ENCODE measurements around the gene SEMA4D.
"Not testable (repeated sequence)": the region's sequence is repeated elsewhere in the genome, so short reads cannot be mapped to it uniquely, and the experiment has no call there.

Gene SEMA4D

GRCh38 chr9:89345476-89345875 is 152.4 kb downstream of the SEMA4D start:
- peaks cover 97% of the 10 kb centered on the region for H3K36me3 Mint-ChIP-seq (ENCODE audit: low read depth)

GRCh38 chr9:89343812-89344211 is 154.1 kb downstream of the SEMA4D start:
- H3K36me3 Mint-ChIP-seq (ENCODE audit: low read depth) = peaks cover 93% of the 10 kb centered on the region
- H3K27ac Mint-ChIP-seq; H3K4me1 Mint-ChIP-seq; H3K4me3 Mint-ChIP-seq; H3K9me3 Mint-ChIP-seq; DNase-seq; H3K27me3 Mint-ChIP-seq (ENCODE audit: low read depth, poor library complexity): not testable (repeated sequence)

More at GRCh38 chr9:89345476-89345875, 152.4 kb downstream of the SEMA4D start:
- Mint-ChIP-seq H3K4me1 (no peaks in the 10 kb centered on the region), H3K4me3 (no peak overlapping the region), H3K27me3 (ENCODE audit: low read depth, poor library complexity) (no peaks in the 10 kb centered on the region), H3K9me3 (peaks cover 5% of the 10 kb centered on the region), H3K27ac (peak overlapping the region; percentile 70)
- no peak for DNase-seq
- no peak for TF ChIP-seq CTCF (IDR thresholded peaks at IDR 0.05)

DNA sequence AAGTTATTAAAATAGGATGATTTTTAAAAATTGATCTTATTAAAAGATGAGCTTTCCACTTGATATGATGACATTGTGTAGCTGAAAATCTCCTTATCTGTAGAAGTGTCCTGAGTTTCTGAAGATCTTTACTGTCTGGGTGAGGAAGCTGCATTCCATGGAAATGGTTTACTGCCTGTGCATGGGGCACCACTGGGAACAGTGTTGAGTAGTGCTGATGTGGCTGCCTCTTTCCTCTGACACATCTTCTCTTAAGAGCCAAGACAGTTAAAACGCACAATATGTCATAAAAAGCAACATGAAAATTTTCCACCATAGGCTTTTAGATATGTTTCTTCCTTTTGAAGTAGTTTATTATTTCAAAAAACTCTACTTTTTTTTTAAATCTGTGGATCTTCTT is 155.0 kb downstream of the SEMA4D start:
- TF ChIP-seq CTCF (IDR thresholded peaks at IDR 0.05) = no peak
- Mint-ChIP-seq H3K4me1 (no peaks in the 10 kb centered on the region), H3K9me3 (peaks cover 5% of the 10 kb centered on the region), H3K27me3 (ENCODE audit: low read depth, poor library complexity) (no peaks in the 10 kb centered on the region), H3K36me3 (ENCODE audit: low read depth) (peaks cover 92% of the 10 kb centered on the region), H3K4me3 (no peak overlapping the region), H3K27ac (no peak overlapping the region)
- DNase-seq = no peak

DNA sequence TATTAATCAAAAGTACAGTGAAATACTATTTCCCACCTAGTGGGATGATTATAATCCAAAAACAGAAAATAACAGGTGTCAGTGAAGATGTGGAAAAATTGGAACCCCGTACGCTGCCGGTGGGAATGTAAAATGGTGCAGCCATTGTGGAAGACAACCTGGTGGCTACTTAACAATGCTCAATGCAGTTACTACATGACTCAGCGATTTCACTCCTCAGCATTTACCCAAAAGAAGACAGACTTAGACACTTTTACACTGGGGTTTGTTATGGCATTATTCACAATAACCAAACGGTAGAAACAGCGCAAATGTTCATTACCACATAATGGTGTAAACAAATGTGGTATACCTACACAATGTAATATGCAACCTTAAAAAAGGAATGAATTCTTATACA is 155.7 kb downstream of the SEMA4D start:
- peaks cover 95% of the 10 kb centered on the region for H3K36me3 Mint-ChIP-seq (ENCODE audit: low read depth)
- no peaks in the 10 kb centered on the region for H3K4me1 Mint-ChIP-seq
- no peak for DNase-seq
- no peak for TF ChIP-seq CTCF (IDR thresholded peaks at IDR 0.05)
- H3K9me3 Mint-ChIP-seq = peaks cover 5% of the 10 kb centered on the region
- H3K27ac Mint-ChIP-seq = no peak overlapping the region
- no peaks in the 10 kb centered on the region for H3K27me3 Mint-ChIP-seq (ENCODE audit: low read depth, poor library complexity)
- H3K4me3 Mint-ChIP-seq = no peak overlapping the region

GRCh38 chr9:89340332-89340731 is 157.6 kb downstream of the SEMA4D start:
- no peaks in the 10 kb centered on the region for H3K27me3 Mint-ChIP-seq (ENCODE audit: low read depth, poor library complexity)
- no peak overlapping the region for H3K4me3 Mint-ChIP-seq
- H3K9me3 Mint-ChIP-seq = peaks cover 5% of the 10 kb centered on the region
- H3K4me1 Mint-ChIP-seq = no peaks in the 10 kb centered on the region
- no peak for DNase-seq
- TF ChIP-seq CTCF (IDR thresholded peaks at IDR 0.05) = no peak
- H3K36me3 Mint-ChIP-seq (ENCODE audit: low read depth) = peaks cover 89% of the 10 kb centered on the region
- H3K27ac Mint-ChIP-seq = no peak overlapping the region

DNA sequence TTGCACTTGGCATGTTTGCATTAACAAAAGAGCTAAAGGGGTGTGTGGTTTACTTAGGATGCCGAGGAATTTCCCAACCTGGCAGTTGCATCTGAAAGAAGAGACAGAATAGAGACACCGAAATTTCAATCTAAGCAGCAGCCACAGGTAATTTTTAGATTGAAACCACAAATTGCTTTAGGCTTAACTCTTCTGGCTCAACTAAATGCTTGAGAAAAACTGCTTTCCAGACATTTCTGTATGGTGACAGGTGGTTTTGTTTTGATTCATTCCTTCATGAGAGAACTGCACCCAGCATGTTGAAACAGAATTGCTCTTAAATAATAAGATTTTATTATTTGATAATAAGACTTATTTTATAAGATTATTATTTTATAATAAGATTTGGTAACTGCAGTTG is 158.1 kb downstream of the SEMA4D start:
- peaks cover 89% of the 10 kb centered on the region for H3K36me3 Mint-ChIP-seq (ENCODE audit: low read depth)

More for the DNA sequence above, 158.1 kb downstream of the SEMA4D start:
- H3K27ac Mint-ChIP-seq = no peak overlapping the region
- H3K9me3 Mint-ChIP-seq = peaks cover 5% of the 10 kb centered on the region
- H3K27me3 Mint-ChIP-seq (ENCODE audit: low read depth, poor library complexity) = no peaks in the 10 kb centered on the region
- H3K4me3 Mint-ChIP-seq = no peak overlapping the region
- no peaks in the 10 kb centered on the region for H3K4me1 Mint-ChIP-seq
- no peak for TF ChIP-seq CTCF (IDR thresholded peaks at IDR 0.05)
- DNase-seq = no peak

Data from nephron progenitor cell (in vitro differentiated cells).